ENCODE results near the gene TMEM98.
"Not testable (repeated sequence)": the region's sequence is repeated elsewhere in the genome, so short reads cannot be mapped to it uniquely, and the experiment has no call there.

TMEM98 gene

GRCh38 chr17:32941419-32942032 lies 13.6 kb downstream of the TMEM98 start:
- DNase-seq (ENCODE audit: low spot score): no peak

- DNase-seq (ENCODE audit: low spot score): peak; percentile 74
Measured at GRCh38 chr17:32943206-32943605, 15.3 kb downstream of the TMEM98 start.

DNA sequence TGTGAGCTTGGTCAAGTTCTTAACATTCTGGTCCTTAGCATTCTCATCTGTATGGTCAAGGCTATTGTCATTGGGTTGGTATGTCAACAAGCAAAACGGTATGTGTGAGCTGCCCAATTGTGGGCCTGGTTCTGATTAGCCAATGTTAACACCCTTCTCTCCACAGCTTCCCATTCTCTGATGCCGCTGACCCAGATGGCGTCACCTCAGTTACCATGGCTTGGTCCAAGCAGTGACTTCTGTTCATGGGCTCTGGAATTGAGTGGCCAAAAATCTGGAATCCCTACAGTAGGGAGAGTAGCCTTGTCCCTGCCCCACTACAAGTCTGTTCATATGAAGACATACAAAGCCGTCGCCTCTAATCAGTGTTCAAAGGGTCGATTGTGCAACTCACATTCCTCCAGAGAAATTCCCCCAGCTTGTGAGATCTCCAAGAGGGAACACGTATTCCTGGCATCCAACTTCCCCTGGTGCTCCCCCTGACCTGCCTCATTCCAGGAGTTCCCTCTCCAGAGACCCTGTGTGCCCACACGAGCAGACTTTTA lies 15.8 kb downstream of the TMEM98 start:
- DNase-seq (ENCODE audit: low spot score): peak; percentile 92

DNA sequence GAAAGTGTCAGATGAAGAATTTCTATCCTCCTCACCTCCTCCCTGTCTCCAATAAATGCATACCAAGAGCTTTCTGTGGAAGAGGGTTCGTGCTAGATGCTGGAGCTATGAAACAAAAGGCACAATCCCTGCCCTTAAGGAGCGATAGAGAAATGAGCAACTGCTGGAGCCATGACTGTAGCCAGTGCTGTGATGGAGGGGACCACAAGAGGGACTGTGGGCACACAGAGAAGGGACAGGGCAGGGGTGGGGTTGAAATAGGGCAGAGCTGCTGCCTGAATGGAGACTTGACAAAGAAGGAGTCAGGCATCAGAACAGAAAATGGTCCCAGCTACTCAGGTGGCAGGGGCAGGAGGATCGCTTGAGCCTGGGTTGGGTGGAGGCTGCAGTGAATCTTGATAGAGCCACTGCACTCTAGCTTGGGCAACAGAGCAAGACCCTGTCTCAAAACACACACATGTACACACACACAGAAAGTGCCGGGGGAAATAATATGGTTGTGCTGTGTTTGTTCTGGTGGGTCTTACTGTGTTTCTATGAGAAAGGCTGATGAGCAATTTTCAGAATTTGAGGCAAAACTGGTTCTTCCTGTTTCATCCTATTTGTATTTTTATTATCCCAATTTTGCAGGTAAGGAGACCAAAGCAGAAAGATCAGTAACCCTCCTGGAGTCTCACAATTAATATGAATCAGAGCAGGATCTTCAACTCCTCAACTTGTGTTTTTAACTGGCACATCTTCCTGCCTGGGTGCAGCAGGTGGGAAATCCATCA lies 16.5 kb downstream of the TMEM98 start:
- DNase-seq (ENCODE audit: low spot score): peak; percentile 22

DNA sequence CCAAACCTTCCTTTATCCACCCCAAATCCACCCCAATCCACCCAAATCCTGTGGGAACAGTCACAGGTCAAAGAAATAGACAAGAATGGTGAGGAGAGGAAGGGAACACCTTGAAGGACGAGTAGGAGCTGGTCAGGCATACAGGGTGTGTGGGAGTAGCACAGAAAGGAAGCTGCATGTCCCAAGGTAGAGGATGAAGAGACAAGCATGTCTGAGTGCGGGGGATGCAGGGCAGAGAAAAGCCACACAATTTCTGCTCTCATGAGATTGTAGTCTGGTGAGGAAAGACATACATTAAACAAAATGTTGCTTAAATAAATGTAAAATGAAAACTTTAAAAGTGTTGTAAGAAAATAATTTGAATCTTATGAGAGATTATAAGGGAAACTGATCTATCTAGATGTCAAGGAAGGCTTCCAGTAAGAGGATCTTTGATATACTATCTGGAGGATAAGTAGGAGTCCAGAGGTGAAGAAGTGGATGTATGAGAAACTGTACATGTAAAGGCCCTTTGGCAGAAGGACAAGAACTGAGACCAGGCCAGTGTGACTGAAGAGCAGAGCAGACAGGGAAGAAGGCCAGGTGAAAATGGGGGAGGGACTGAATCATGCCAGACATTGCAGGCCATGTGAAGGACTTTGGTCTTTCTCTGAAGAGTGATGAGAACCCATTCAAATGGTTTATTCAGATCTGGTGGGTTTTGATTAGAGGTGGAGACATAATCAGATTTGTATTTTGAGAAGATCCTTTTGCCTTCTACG lies 18.6 kb downstream of the TMEM98 start:
- no peak for DNase-seq (ENCODE audit: low spot score)

GRCh38 chr17:32947736-32948135 lies 19.8 kb downstream of the TMEM98 start:
- DNase-seq (ENCODE audit: low spot score): no peak

- no peak for DNase-seq (ENCODE audit: low spot score)
Measured at GRCh38 chr17:32949181-32949580, 21.2 kb downstream of the TMEM98 start.

GRCh38 chr17:32952491-32952890 lies 24.5 kb downstream of the TMEM98 start:
- DNase-seq (ENCODE audit: low spot score): not testable (repeated sequence)

DNA sequence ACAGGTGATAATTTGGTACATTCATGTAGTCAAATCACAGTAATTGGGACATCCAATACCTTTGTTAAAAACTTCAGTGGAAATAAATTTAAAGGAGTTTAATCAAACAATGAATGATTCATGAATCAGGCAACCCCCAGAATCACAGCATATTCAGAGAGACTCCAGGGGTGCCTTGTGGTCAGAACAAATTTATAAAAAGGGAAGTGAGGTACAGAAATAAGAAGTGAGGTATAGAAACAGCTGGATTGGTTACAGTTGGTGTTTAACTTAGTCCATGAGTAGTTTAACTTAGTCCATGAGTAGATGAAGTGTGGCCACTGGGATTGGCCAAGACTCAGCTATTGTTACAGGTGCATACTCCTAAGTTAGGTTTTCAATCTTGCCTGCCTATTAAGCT lies 25.1 kb downstream of the TMEM98 start:
- no peak for DNase-seq (ENCODE audit: low spot score)

DNA sequence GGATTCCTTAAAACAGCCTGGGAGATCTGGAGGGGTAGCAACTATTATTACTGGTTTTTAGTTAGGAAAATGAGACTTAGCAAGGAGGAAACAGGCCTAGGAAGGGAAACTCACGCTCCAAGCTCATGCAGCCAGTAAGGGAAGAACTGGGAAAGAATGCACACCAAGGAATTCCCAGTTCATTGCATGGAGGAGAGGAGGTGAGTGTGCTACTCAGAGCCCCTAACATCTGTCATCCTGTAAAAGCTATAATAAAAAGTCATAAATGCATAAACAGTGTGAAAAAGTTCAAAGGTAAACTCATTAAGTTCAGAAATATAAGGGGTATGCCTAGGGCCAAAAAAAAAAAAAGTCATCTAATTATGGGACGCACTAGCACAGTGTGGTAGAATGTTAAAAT lies 25.9 kb downstream of the TMEM98 start:
- no peak for DNase-seq (ENCODE audit: low spot score)

DNA sequence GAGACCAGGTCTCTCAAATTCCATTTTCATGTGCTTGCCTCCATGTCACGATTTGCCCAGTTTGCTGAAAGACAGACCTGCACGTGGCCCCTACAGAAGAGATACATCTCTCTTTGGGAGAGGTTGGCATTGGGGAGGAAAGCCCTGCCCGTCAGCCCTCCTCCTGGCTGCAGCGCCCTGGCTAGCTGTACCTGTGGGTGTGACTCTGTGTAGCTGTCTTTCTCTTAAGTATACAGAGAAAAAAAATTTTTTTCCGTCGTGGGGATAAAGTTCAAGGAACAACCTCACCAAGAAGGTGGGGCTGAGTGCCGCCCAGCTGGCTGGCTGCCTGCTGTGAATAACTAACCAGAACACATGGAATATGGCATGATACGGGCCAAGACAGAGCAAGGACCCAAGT lies 26.5 kb downstream of the TMEM98 start:
- no peak for DNase-seq (ENCODE audit: low spot score)

- no peak for DNase-seq (ENCODE audit: low spot score)
Measured at GRCh38 chr17:32955155-32955554, 27.2 kb downstream of the TMEM98 start.

- no peak for DNase-seq (ENCODE audit: low spot score)
Measured at GRCh38 chr17:32956240-32956970, 28.5 kb downstream of the TMEM98 start.

- peak; percentile 57 for DNase-seq (ENCODE audit: low spot score)
Measured at GRCh38 chr17:32958418-32958817, 30.5 kb downstream of the TMEM98 start.

- peak; percentile 29 for DNase-seq (ENCODE audit: low spot score)
Measured at GRCh38 chr17:32960815-32961214, 32.9 kb downstream of the TMEM98 start.

DNA sequence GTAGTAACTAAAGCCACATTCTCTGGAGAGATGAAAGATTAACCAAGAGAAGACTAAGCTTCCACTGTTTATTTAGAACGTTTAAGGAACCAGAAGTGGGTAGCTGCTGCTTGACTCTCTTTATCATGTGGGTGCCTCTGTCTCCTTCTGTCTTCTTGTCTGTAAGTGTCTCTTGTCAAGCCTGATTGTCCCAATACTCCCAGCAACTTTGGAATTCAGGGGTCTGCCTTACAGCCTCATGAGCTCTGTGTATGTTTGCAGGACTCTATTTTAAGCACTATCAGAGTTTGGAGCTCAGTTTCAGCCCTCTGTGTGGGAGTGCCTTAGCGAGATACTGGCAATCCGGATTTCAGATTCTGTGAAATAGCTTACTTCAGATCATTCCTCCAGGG lies 34.4 kb downstream of the TMEM98 start:
- DNase-seq (ENCODE audit: low spot score): no peak

GRCh38 chr17:32964541-32964940 lies 36.6 kb downstream of the TMEM98 start:
- DNase-seq (ENCODE audit: low spot score): no peak

DNA sequence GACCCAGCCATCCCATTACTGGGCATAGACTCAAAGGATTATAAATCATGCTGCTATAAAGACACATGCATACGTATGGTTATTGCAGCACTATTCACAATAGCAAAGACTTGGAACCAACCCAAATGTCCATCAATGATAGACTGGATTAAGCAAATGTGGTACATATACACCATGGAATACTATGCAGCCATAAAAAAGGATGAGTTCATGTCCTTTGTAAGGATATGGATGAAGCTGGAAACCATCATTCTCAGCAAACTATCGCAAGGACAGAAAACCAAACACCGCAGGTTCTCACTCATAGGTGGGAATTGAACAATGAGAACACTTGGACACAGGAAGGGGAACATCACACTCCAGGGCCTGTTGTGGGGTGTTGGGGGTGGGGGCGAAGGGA lies 41.3 kb downstream of the TMEM98 start:
- not testable (repeated sequence) for DNase-seq (ENCODE audit: low spot score)

GRCh38 chr17:32970281-32970680 lies 42.3 kb downstream of the TMEM98 start:
- DNase-seq (ENCODE audit: low spot score): peak; percentile 49

- no peak for DNase-seq (ENCODE audit: low spot score)
Measured at GRCh38 chr17:32971171-32971570, 43.2 kb downstream of the TMEM98 start.

- DNase-seq (ENCODE audit: low spot score): no peak
Measured at GRCh38 chr17:32976131-32976530, 48.2 kb downstream of the TMEM98 start.

- DNase-seq (ENCODE audit: low spot score): no peak
Measured at GRCh38 chr17:32976605-32977004, 48.7 kb downstream of the TMEM98 start.

Data from AG20443 (cell line).